Trophoblast cell (in vitro differentiated cells and primary cell): ENCODE data around the gene CXADR.
"Not testable (repeated sequence)": the region's sequence is repeated elsewhere in the genome, so short reads cannot be mapped to it uniquely, and the experiment has no call there.

ENCODE experiments used
- DNase-seq, 2 donors: peaks; one replicate each; pipeline ENCODE4 v3.0.0-alpha.2; 2016
- H2AFZ ChIP-seq: 2 replicates; pipeline ENCODE4 v1.6.1; 2013; ENCODE audit warnings: low read length, moderate library complexity, mild to moderate bottlenecking; ENCODE audit not compliant: insufficient read depth, poor library complexity
- H2AK5ac ChIP-seq: 2 replicates; pipeline ENCODE4 v1.6.1; 2013; ENCODE audit warnings: mild to moderate bottlenecking, low read length
- H2BK120ac ChIP-seq: 2 replicates; pipeline ENCODE4 v1.6.1; 2013; ENCODE audit warnings: low read length, mild to moderate bottlenecking, moderate library complexity; ENCODE audit not compliant: insufficient read depth, poor library complexity
- H2BK12ac ChIP-seq: 2 replicates; pipeline ENCODE4 v1.6.1; 2013; ENCODE audit warnings: mild to moderate bottlenecking, low read length, moderate library complexity
- H2BK5ac ChIP-seq: 2 replicates; pipeline ENCODE4 v1.6.1; 2013; ENCODE audit warnings: low read length, low read depth, moderate library complexity, mild to moderate bottlenecking; ENCODE audit not compliant: poor library complexity
- H3K14ac ChIP-seq: 2 replicates; pipeline ENCODE4 v1.6.1; 2013; ENCODE audit warnings: mild to moderate bottlenecking, low read length
- H3K18ac ChIP-seq: 2 replicates; pipeline ENCODE4 v1.6.1; 2013; ENCODE audit warnings: mild to moderate bottlenecking, low read length
- H3K23ac ChIP-seq: 2 replicates; pipeline ENCODE4 v1.6.1; 2013; ENCODE audit warnings: low read length
- H3K27ac ChIP-seq: 2 replicates; pipeline ENCODE4 v1.5.1; 2013; ENCODE audit warnings: low read depth, mild to moderate bottlenecking, inconsistent platforms, low read length, moderate library complexity
- H3K27me3 ChIP-seq: 2 replicates; pipeline ENCODE4 v1.6.1; 2013; ENCODE audit warnings: inconsistent platforms, mild to moderate bottlenecking, low read length, moderate library complexity; ENCODE audit not compliant: insufficient read depth
- H3K36me3 ChIP-seq, 2 experiments: 1 replicate in 1 of 2; 2 replicates in 1 of 2; pipeline ENCODE4 v1.6.1; 2013; ENCODE audit warnings: low read length in 2 of 2, mild to moderate bottlenecking in 2 of 2, moderate library complexity in 1 of 2; ENCODE audit not compliant: insufficient read depth in 2 of 2, control insufficient read depth in 1 of 2
- H3K4ac ChIP-seq: 2 replicates; pipeline ENCODE4 v1.6.1; 2013; ENCODE audit warnings: low read depth, mild to moderate bottlenecking, low read length, moderate library complexity
- H3K4me1 ChIP-seq, 2 experiments: 1 replicate in 1 of 2; 2 replicates in 1 of 2; pipeline ENCODE4 v1.6.1; 2013; ENCODE audit warnings: low read length in 2 of 2, mild to moderate bottlenecking in 2 of 2, moderate library complexity in 1 of 2; ENCODE audit not compliant: insufficient read depth in 2 of 2, control insufficient read depth in 1 of 2
- H3K4me2 ChIP-seq: 2 replicates; pipeline ENCODE4 v1.6.1; 2013; ENCODE audit warnings: inconsistent platforms, mild to moderate bottlenecking, low read length, moderate library complexity
- H3K4me3 ChIP-seq: 2 replicates; pipeline ENCODE4 v1.5.1; 2013; ENCODE audit warnings: mild to moderate bottlenecking, low read depth, low read length, inconsistent platforms
- H3K79me1 ChIP-seq: one replicate; pipeline ENCODE4 v1.6.1; 2013; ENCODE audit warnings: low read length
- H3K79me2 ChIP-seq: 2 replicates; pipeline ENCODE4 v1.6.1; 2013; ENCODE audit warnings: low read length, mild to moderate bottlenecking; ENCODE audit not compliant: control insufficient read depth, insufficient read depth, poor library complexity
- H3K9ac ChIP-seq: 2 replicates; pipeline ENCODE4 v1.6.1; 2013; ENCODE audit warnings: mild to moderate bottlenecking, low read length
- H3K9me3 ChIP-seq: 2 replicates; pipeline ENCODE4 v1.6.1; 2013; ENCODE audit warnings: low read depth, mild to moderate bottlenecking, control low read depth, inconsistent platforms, low read length; ENCODE audit not compliant: insufficient read depth
- H4K12ac ChIP-seq: 2 replicates; pipeline ENCODE4 v1.6.1; 2013; ENCODE audit warnings: low read depth, mild to moderate bottlenecking, low read length, moderate library complexity
- H4K8ac ChIP-seq: 2 replicates; pipeline ENCODE4 v1.6.1; 2013; ENCODE audit warnings: low read depth, mild to moderate bottlenecking, low read length, moderate library complexity
- H4K91ac ChIP-seq: one replicate; pipeline ENCODE4 v1.6.1; 2013; ENCODE audit warnings: low read depth, mild to moderate bottlenecking, low read length, moderate library complexity
- WGBS: extraction: QIAGEN DNeasy Blood & Tissue Kit; methylation state at CpG from one replicate; pipeline ENCODE4 v1.1.7; 2013; ENCODE audit warnings: missing lambda C conversion rate; ENCODE audit not compliant: insufficient read length, insufficient coverage; ENCODE audit errors: extremely low coverage; 5-methylcytosine and 5-hydroxymethylcytosine counted together

Gene CXADR

GRCh38 chr21:17502985-17503384 is 9.9 kb upstream of the CXADR start:
- not testable (repeated sequence) for H3K23ac ChIP-seq, DNase-seq, H3K79me1 ChIP-seq, H3K27ac ChIP-seq, H2AK5ac ChIP-seq, H3K36me3 ChIP-seq, H4K8ac ChIP-seq, H2BK5ac ChIP-seq, H2BK12ac ChIP-seq, H3K27me3 ChIP-seq, H3K9me3 ChIP-seq, H3K4me2 ChIP-seq, H3K79me2 ChIP-seq, H3K4me1 ChIP-seq, H4K12ac ChIP-seq, H3K4ac ChIP-seq, H4K91ac ChIP-seq, H3K14ac ChIP-seq, H2BK120ac ChIP-seq, H3K9ac ChIP-seq, H2AFZ ChIP-seq, H3K18ac ChIP-seq, H3K4me3 ChIP-seq
- WGBS: no CpG with 5 or more reads among the region's 5 CpGs

GRCh38 chr21:17506951-17507350 is 5.9 kb upstream of the CXADR start:
- no peak overlapping the region for H2AK5ac ChIP-seq
- H2AFZ ChIP-seq: no peak overlapping the region
- H3K9ac ChIP-seq: no peak overlapping the region
- H3K79me2 ChIP-seq: no peaks in the 10 kb centered on the region
- no CpG with 5 or more reads among the region's 7 CpGs for WGBS
- no peak overlapping the region for H3K23ac ChIP-seq
- no peak overlapping the region for H4K8ac ChIP-seq
- no peak overlapping the region for H4K91ac ChIP-seq
- no peak overlapping the region for H2BK12ac ChIP-seq
- no peak overlapping the region for H3K18ac ChIP-seq
- H4K12ac ChIP-seq: no peak overlapping the region
- H3K9me3 ChIP-seq: no peaks in the 10 kb centered on the region
- H3K79me1 ChIP-seq: no peaks in the 10 kb centered on the region
- no peaks in the 10 kb centered on the region for H3K36me3 ChIP-seq
- H2BK120ac ChIP-seq: no peak overlapping the region
- H3K4me1 ChIP-seq: peaks cover 0 to 2% of the 10 kb centered on the region in 2 experiments
- no peak overlapping the region for H2BK5ac ChIP-seq
- H3K27ac ChIP-seq: no peak overlapping the region
- H3K27me3 ChIP-seq: no peaks in the 10 kb centered on the region
- H3K4ac ChIP-seq: no peak overlapping the region
- H3K4me3 ChIP-seq: no peak overlapping the region
- no peak overlapping the region for H3K14ac ChIP-seq
- H3K4me2 ChIP-seq: no peak overlapping the region
- no peak for DNase-seq

DNA sequence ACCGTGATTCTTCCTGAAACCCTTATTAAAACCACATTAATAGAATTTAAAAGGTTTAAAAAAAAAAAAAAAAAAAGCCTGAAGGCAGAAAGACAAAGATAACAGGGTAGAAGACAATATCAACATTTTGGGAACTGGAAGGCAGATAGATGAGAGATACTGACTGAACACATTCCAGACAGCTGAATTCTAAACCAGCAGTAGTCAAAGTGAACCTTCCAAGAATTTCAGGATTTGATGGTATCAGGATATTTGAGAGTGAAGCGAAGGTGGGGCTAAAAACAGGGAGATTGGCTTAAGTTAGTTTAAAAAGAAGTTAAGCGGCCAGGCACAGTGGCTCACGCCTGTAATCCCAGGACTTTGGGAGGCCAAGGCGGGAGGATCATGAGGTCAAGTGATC is 5.3 kb upstream of the CXADR start:
- H4K12ac ChIP-seq: no peak overlapping the region
- no peak overlapping the region for H2AK5ac ChIP-seq
- H3K36me3 ChIP-seq: no peaks in the 10 kb centered on the region
- no peak overlapping the region for H3K23ac ChIP-seq
- peak; percentile 30 to 85 for DNase-seq
- H2AFZ ChIP-seq: no peak overlapping the region
- no peak overlapping the region for H2BK5ac ChIP-seq
- WGBS: no CpG with 5 or more reads among the region's 5 CpGs
- H2BK120ac ChIP-seq: no peak overlapping the region
- H3K9me3 ChIP-seq: no peaks in the 10 kb centered on the region
- no peak overlapping the region for H4K8ac ChIP-seq
- H4K91ac ChIP-seq: no peak overlapping the region
- no peak overlapping the region for H3K4ac ChIP-seq
- no peak overlapping the region for H3K4me2 ChIP-seq
- H3K79me1 ChIP-seq: peaks cover under 1% of the 10 kb centered on the region
- H3K27ac ChIP-seq: no peak overlapping the region
- no peak overlapping the region for H3K9ac ChIP-seq
- no peak overlapping the region for H3K18ac ChIP-seq
- H3K14ac ChIP-seq: no peak overlapping the region
- no peak overlapping the region for H3K4me3 ChIP-seq
- H3K79me2 ChIP-seq: no peaks in the 10 kb centered on the region
- H2BK12ac ChIP-seq: no peak overlapping the region
- H3K27me3 ChIP-seq: no peaks in the 10 kb centered on the region
- H3K4me1 ChIP-seq: peaks cover 0 to 5% of the 10 kb centered on the region in 2 experiments

- Histone ChIP-seq H2BK120ac (peak overlapping the region; percentile 92), H3K27ac (peak overlapping the region; percentile 88), H4K8ac (peak overlapping the region; percentile 92), H3K23ac (no peak overlapping the region), H3K79me2 (peaks cover 11% of the 10 kb centered on the region), H4K91ac (peak overlapping the region; percentile 73), H3K4ac (peak overlapping the region; percentile 96), H3K9ac (peak overlapping the region; percentile 67), H3K79me1 (peaks cover 9% of the 10 kb centered on the region), H3K27me3 (no peaks in the 10 kb centered on the region), H3K4me1 (peaks cover 0 to 5% of the 10 kb centered on the region in 2 experiments), H2BK5ac (peak overlapping the region; percentile 91), H2AK5ac (no peak overlapping the region), H3K4me2 (peak overlapping the region; percentile 84), H3K14ac (peak overlapping the region; percentile 89), H2AFZ (peak overlapping the region; percentile 98), H3K9me3 (no peaks in the 10 kb centered on the region), H3K18ac (peak overlapping the region; percentile 99), H3K36me3 (no peaks in the 10 kb centered on the region), H3K4me3 (peak overlapping the region; percentile 97), H2BK12ac (no peak overlapping the region), H4K12ac (peak overlapping the region; percentile 93)
- WGBS: no CpG with 5 or more reads among the region's 69 CpGs
- peak in 1 of 2 donors; percentile 15 for DNase-seq
Measured at GRCh38 chr21:17513214-17514123, 626 bp downstream of the CXADR start.
